Duodenal mucosa (tissue), 2 donors: Measurements from ENCODE around the gene KLC4.
A peak's percentile ranks its signal among the peaks of the same experiment; 100 is the strongest.

ENCODE experiments used
- H3K27ac ChIP-seq: one replicate; pipeline ENCODE4 v1.7.0; 2013; ENCODE audit warnings: low read depth, low read length
- H3K27me3 ChIP-seq, 2 donors: one replicate each; pipeline ENCODE4 v1.7.0; 2013; ENCODE audit warnings: low read length in 2 of 2, control low read depth in 1 of 2; ENCODE audit not compliant: insufficient read depth in 2 of 2, control insufficient read depth in 1 of 2
- H3K36me3 ChIP-seq, 2 donors: one replicate each; pipeline ENCODE4 v1.7.0; 2013; ENCODE audit warnings: low read length in 2 of 2, control low read depth in 1 of 2; ENCODE audit not compliant: insufficient read depth in 2 of 2, control insufficient read depth in 1 of 2
- H3K4me1 ChIP-seq, 2 donors: one replicate each; pipeline ENCODE4 v1.7.0; 2013; ENCODE audit warnings: low read length in 2 of 2, control low read depth in 1 of 2; ENCODE audit not compliant: insufficient read depth in 2 of 2, control insufficient read depth in 1 of 2
- H3K4me3 ChIP-seq, 2 donors: one replicate each; pipeline ENCODE4 v1.7.0; 2013; ENCODE audit warnings: low read length in 2 of 2, low read depth in 1 of 2
- H3K9ac ChIP-seq, 2 donors: one replicate each; pipeline ENCODE4 v1.7.0; 2013; ENCODE audit warnings: low read length in 2 of 2, low read depth in 1 of 2
- H3K9me3 ChIP-seq, 2 donors: one replicate each; pipeline ENCODE4 v1.7.0; 2013; ENCODE audit warnings: low read length in 2 of 2, control low read depth in 1 of 2; ENCODE audit not compliant: control insufficient read depth in 1 of 2

Gene KLC4

DNA sequence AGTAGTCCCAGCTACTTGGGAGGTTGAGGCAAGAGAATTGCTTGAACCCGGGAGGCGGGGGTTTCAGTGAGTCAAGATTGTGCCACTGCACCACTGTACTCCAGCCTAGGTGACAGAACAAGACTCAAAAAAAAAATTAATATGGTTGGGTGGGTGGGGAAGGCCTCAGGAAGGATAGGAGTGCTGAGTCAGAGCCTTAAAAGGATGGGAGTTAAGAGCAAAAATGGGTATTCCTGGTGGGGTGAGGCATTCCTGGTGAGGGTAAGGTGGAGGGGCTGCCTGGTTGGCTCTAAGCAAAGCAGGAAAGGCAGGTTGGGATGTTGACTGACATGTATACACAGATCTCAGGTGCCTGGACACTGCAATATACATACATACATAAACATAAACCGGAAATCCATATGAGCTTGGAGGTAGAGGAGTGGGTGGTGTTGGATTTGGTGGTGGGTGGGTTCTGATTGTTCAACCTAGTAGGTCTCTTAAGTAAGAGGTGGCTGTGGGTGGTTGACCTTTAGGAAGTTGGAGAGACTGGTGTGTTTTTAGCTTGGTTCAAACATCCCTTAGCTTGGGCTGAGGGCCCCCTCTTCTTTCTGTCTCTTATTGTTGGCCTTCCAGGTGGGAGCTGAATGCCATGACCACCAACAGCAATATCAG is 39.3 kb upstream of the KLC4 start:
- peaks cover 15 to 30% of the 10 kb centered on the region in 2 donors for H3K4me1 ChIP-seq
- no peaks in the 10 kb centered on the region for H3K9me3 ChIP-seq
- H3K27ac ChIP-seq, result no peak overlapping the region
- no peak overlapping the region for H3K4me3 ChIP-seq
- peaks cover 33 to 41% of the 10 kb centered on the region in 2 donors for H3K36me3 ChIP-seq
- no peaks in the 10 kb centered on the region for H3K27me3 ChIP-seq
- no peak overlapping the region for H3K9ac ChIP-seq

DNA sequence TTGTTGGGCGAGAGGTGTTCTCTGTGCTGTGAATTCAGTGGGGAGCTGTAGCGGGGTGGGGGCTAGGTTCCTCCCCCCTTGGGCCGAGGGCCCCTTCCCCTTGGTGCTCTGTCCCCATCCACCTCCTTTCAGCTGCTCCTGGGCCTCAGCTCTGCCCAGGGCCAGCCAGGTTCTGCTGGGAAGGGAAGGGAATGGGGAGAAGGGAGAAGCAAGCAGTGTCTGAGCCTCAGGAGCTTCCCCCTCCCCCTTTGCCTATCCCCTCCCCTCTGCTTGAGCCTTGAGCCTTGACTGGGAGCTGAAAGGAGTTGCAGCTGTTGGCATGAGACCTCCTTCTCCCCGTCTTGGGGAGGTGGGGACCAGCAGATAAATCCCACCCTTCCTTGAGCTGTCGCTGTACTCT is 38.6 kb upstream of the KLC4 start:
- Histone ChIP-seq H3K9ac (peak overlapping the region; percentile 40 to 51), H3K4me3 (peak overlapping the region; percentile 96 to 98), H3K27ac (no peak overlapping the region), H3K9me3 (no peaks in the 10 kb centered on the region), H3K4me1 (peaks cover 12 to 27% of the 10 kb centered on the region in 2 donors), H3K27me3 (no peaks in the 10 kb centered on the region), H3K36me3 (peaks cover 34 to 45% of the 10 kb centered on the region in 2 donors)

DNA sequence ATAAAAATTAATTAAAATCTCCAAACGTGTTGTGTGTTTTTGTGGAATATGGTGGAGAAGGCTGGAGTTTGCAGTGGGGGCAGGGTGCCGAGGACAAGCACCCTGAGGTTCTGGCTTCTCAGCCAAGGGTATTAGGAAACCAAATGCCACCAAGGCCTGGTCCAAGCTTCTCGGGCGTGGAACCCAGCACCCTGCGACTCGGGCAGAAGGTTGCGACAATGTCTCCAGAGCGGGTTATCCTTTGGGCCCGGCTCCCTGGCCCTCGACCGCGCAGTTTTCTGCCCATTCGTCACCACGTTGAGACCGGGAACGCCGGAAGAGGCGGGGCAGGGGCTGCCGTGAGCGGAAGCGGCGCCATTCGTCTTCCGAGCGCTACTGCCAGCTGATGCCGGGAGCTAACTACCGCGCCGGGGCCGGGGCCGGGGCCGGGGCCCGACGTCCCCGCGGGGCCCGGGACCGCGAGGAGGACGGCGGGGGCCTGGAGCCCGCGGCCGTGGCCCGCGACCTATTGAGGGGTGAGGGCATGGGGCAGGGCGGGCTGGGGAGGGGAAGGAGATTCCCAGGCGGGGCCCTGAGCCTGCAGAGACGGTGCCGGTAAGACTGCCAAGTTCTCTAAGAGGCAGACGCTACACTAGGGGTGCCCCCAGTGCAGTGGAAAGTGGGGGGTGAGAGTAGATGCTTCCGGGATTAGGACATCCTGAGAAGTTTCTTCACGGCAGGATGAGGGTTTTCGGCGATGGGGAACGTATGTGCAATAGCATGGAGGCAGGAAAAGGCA is 38.0 kb upstream of the KLC4 start, which contains the start of gene RRP36:
Gene RRP36, plus strand, starts transcription at position 354 of the 778 bp plus-strand sequence. Its CDS starts 32 bp downstream, at position 386.
- Histone ChIP-seq H3K9ac (peak within 1 kb of the TSS; percentile 68 to 86), H3K4me3 (peak within 1 kb of the TSS; percentile 96 to 98), H3K4me1 (peaks cover 10 to 21% of the 10 kb centered on the region in 2 donors), H3K9me3 (no peaks in the 10 kb centered on the region), H3K36me3 (peaks cover 36 to 52% of the 10 kb centered on the region in 2 donors), H3K27ac (peak within 1 kb of the TSS; percentile 73), H3K27me3 (no peaks in the 10 kb centered on the region)

DNA sequence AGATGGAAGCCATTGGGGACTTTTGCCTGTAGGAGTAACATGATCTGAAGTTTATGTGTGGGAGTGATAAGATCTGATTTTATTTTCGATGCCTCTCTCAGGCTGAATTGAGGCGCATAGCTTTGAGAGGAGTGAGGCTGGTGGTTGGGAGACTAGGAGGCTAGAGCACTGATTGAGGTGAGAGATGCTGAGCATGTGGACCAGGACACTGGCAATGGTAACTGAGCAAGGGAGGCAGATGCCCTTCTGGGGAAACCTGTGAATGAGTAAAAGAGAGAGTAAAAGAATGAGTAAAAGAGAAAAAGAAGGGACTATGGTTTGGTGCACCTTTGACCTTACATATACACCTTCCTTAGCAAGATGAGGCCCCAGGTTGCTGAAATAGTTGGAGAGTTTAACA is 35.0 kb upstream of the KLC4 start:
- peaks cover 6 to 17% of the 10 kb centered on the region in 2 donors for H3K4me1 ChIP-seq
- H3K9me3 ChIP-seq, result no peaks in the 10 kb centered on the region
- no peak overlapping the region for H3K4me3 ChIP-seq
- no peak overlapping the region for H3K9ac ChIP-seq
- H3K27ac ChIP-seq, result no peak overlapping the region
- no peaks in the 10 kb centered on the region for H3K27me3 ChIP-seq
- peaks cover 30 to 57% of the 10 kb centered on the region in 2 donors for H3K36me3 ChIP-seq

DNA sequence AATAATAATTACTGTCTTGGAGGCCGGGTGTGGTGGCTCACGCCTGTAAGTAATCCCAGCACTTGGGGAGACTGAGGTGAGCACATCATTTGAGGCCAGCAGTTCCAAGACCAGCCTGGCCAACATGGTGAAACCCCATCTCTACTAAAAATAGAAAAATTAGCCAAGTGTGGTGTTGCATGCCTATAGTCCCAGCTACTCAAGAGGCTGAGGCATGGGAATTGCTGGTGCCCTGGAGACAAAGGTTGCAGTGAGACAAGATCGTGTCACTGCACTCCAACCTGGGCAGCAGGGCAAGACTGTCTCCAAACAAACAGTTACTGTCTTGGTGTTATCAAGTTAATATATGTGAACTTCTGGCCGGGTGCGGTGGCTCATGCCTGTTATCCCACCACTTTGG is 33.1 kb upstream of the KLC4 start:
- Histone ChIP-seq H3K27ac (no peak overlapping the region), H3K9ac (no peak overlapping the region), H3K4me3 (no peak overlapping the region), H3K4me1 (peaks cover 0 to 9% of the 10 kb centered on the region in 2 donors), H3K9me3 (no peaks in the 10 kb centered on the region), H3K27me3 (no peaks in the 10 kb centered on the region), H3K36me3 (peaks cover 32 to 60% of the 10 kb centered on the region in 2 donors)

DNA sequence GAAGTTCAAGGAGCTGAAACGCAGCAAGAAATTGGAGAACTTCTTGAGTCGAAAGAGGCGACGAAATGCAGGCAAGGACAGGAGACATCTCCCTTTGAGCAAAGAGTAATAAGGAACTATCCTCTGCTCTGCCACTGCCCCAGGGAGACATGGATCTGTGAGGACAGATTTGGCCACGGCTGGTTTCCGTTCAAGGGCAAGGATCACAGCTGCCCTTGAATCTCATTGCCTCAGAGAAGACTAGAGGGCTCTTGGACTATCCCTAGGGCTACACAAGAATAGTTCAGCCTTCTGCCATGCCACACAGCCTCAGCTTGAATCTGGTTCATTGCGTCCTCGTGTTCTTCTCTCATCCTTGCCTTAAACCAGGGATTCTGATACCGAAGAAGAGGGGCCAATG is 30.3 kb upstream of the KLC4 start:
- no peaks in the 10 kb centered on the region for H3K27me3 ChIP-seq

DNA sequence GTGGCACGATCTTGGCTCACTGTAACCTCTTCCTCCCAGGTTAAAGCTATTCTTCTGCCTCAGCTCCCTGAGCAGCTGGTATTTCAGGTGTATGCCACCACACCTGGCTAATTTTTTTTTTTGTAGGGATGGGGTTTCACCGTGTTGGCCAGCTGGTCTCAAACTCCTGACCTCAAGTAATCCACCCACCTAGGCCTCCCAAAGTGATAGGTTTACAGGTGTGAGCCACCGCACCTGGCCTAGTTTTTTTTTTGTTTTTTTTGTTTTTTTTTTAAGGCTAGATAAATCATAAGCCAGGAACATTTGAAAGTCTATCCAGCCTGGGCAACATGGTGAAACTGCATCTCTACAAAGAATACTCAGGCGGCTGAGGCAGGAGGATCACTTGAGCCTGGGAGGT is 27.1 kb upstream of the KLC4 start:
- Histone ChIP-seq H3K36me3 (peaks cover 34 to 64% of the 10 kb centered on the region in 2 donors), H3K9ac (no peak overlapping the region), H3K27ac (no peak overlapping the region), H3K4me1 (no peaks in the 10 kb centered on the region), H3K4me3 (no peak overlapping the region), H3K9me3 (no peaks in the 10 kb centered on the region), H3K27me3 (no peaks in the 10 kb centered on the region)

More for the DNA sequence above, 30.3 kb upstream of the KLC4 start:
- Histone ChIP-seq H3K36me3 (peaks cover 33 to 71% of the 10 kb centered on the region in 2 donors), H3K4me1 (no peaks in the 10 kb centered on the region), H3K4me3 (no peak overlapping the region), H3K27ac (no peak overlapping the region), H3K9ac (no peak overlapping the region), H3K9me3 (no peaks in the 10 kb centered on the region)

DNA sequence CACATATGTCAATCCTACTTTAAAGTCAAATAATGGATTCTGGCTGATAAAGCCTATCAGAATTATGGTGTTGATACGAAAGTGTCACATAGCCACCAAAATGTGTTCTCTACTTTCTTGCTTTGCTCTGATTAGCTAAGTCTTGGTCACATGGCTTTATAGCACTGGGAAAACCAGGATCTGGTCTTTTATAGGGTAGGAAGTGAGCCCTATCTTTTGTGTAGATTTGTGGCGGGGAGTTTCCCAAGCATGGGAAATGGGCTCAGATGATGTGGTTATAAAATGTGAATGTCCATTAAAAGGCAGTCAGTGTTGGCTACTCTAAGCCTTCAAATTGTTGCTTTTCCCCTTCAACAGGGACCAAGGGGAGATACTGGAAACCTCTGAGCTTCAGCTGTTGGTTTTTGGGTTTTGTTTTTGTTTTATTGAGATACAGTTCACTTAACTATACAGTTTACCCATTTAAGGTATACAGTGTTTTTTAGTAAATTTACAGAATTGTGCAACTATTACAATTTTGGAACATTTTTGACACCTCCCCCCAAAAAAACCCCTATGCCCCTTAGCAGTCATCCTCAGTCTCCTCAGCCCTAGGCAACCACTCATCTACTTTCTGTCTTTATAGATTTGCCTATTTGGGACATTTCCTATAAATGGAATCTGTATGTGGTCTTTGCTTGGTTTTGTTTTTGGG is 25.8 kb upstream of the KLC4 start:
- H3K4me1 ChIP-seq, result no peaks in the 10 kb centered on the region
- H3K9ac ChIP-seq, result no peak overlapping the region
- H3K4me3 ChIP-seq, result no peak overlapping the region
- H3K36me3 ChIP-seq, result peaks cover 39 to 64% of the 10 kb centered on the region in 2 donors
- H3K9me3 ChIP-seq, result no peaks in the 10 kb centered on the region
- H3K27me3 ChIP-seq, result no peaks in the 10 kb centered on the region
- H3K27ac ChIP-seq, result no peak overlapping the region

DNA sequence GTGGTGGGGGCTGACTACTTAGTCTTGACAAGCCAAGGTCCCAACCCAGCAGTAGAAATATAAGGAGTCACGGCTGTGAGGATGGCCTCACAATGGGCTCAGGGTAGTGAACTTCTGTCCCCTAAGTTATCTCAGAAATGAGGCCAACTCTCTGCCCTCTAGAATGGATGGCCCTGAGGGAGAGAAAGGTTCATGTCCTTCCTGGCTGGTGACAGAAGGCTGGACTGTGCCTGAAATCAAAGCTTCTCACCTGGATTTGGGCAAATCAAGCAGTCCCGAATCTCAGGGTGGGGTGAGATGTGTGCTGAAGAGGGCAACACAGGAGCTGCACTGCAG is 25.3 kb upstream of the KLC4 start:
- no peak overlapping the region for H3K27ac ChIP-seq
- no peaks in the 10 kb centered on the region for H3K9me3 ChIP-seq
- no peak overlapping the region for H3K4me3 ChIP-seq
- no peak overlapping the region for H3K9ac ChIP-seq
- no peaks in the 10 kb centered on the region for H3K27me3 ChIP-seq
- peaks cover 39 to 64% of the 10 kb centered on the region in 2 donors for H3K36me3 ChIP-seq
- H3K4me1 ChIP-seq, result no peaks in the 10 kb centered on the region
